Liver (tissue), 9 donors: ENCODE results near the gene CFAP97. TPM values are rescaled to one million over a fixed set of nuclear protein-coding genes. Genes with fewer than 3 reads are reported as not detected.

Experiments used
- DNase-seq: peaks from one replicate; pipeline ENCODE4 v3.0.0-alpha.2; 2017; ENCODE audit warnings: low spot score
- H3K27ac ChIP-seq, 2 donors: one replicate each; pipeline ENCODE4 v1.7.0; 2013; ENCODE audit warnings: inconsistent platforms in 2 of 2, low read length in 2 of 2, control low read depth in 1 of 2, low read depth in 1 of 2, mild to moderate bottlenecking in 1 of 2
- H3K27me3 ChIP-seq, 4 donors: one replicate each; pipeline versions ENCODE4 v1.6.1 to v1.7.0; 2013; ENCODE audit warnings: low read length in 3 of 4, inconsistent platforms in 1 of 4, mild to moderate bottlenecking in 1 of 4, moderate library complexity in 1 of 4; ENCODE audit not compliant: control insufficient read depth in 4 of 4, insufficient read depth in 4 of 4
- H3K36me3 ChIP-seq, 4 donors: one replicate each; pipeline versions ENCODE4 v1.6.1 to v1.7.0; 2013; ENCODE audit warnings: low read length in 3 of 4, mild to moderate bottlenecking in 3 of 4, low read depth in 1 of 4, moderate library complexity in 1 of 4; ENCODE audit not compliant: control insufficient read depth in 4 of 4, insufficient read depth in 3 of 4
- H3K4me1 ChIP-seq, 4 donors: one replicate each; pipeline versions ENCODE4 v1.6.1 to v1.7.0; 2013; ENCODE audit warnings: low read length in 3 of 4, mild to moderate bottlenecking in 3 of 4, moderate library complexity in 1 of 4; ENCODE audit not compliant: control insufficient read depth in 4 of 4, insufficient read depth in 4 of 4
- H3K4me3 ChIP-seq, 3 donors: one replicate each; pipeline versions ENCODE4 v1.6.1 to v1.7.0; 2013; ENCODE audit warnings: low read length in 3 of 3, control low read depth in 1 of 3, low read depth in 1 of 3, mild to moderate bottlenecking in 1 of 3
- H3K9ac ChIP-seq, 2 donors: one replicate each; pipeline ENCODE4 v1.7.0; 2013; ENCODE audit warnings: low read length in 2 of 2, mild to moderate bottlenecking in 2 of 2, moderate library complexity in 2 of 2, control low read depth in 1 of 2, low read depth in 1 of 2
- H3K9me3 ChIP-seq, 4 donors: one replicate each; pipeline versions ENCODE4 v1.6.1 to v1.7.0; 2013; ENCODE audit warnings: low read length in 3 of 4; ENCODE audit not compliant: control insufficient read depth in 4 of 4
- ATF3 ChIP-seq: IDR thresholded peaks from 2 replicates; pipeline ENCODE4 v1.6.1; 2016; ENCODE audit warnings: antibody characterized with exemption
- FOXA1 ChIP-seq: IDR thresholded peaks from 2 replicates; pipeline ENCODE4 v1.6.1; 2016; ENCODE audit warnings: antibody characterized with exemption
- FOXA2 ChIP-seq: IDR thresholded peaks from 2 replicates; pipeline ENCODE4 v1.6.1; 2016; ENCODE audit warnings: antibody characterized with exemption
- GABPA ChIP-seq, 2 donors: IDR thresholded peaks in 1 of 2; conservative IDR thresholded peaks in 1 of 2; 2 replicates each; pipeline ENCODE4 v1.6.1; 2016; ENCODE audit warnings: antibody characterized with exemption in 2 of 2, mild to moderate bottlenecking in 1 of 2, moderate library complexity in 1 of 2
- HNF4A ChIP-seq, 2 donors: conservative IDR thresholded peaks; 2 replicates each; pipeline ENCODE4 v1.6.1; 2016; ENCODE audit warnings: antibody characterized with exemption in 2 of 2, mild to moderate bottlenecking in 2 of 2
- HNF4G ChIP-seq: IDR thresholded peaks from 2 replicates; pipeline ENCODE4 v1.6.1; 2016; ENCODE audit warnings: antibody characterized with exemption
- JUND ChIP-seq, 2 donors: IDR thresholded peaks; 2 replicates each; pipeline ENCODE4 v1.6.1; 2016; ENCODE audit warnings: antibody characterized with exemption in 2 of 2
- MAX ChIP-seq: IDR thresholded peaks from 2 replicates; pipeline ENCODE4 v1.6.1; 2016; ENCODE audit warnings: antibody characterized with exemption
- NR2F2 ChIP-seq: IDR thresholded peaks from 2 replicates; pipeline ENCODE4 v1.6.1; 2016; ENCODE audit warnings: antibody characterized with exemption
- RAD21 ChIP-seq, 2 donors: IDR thresholded peaks; 2 replicates each; pipeline ENCODE4 v1.6.1; 2016; ENCODE audit warnings: antibody characterized with exemption in 2 of 2, mild to moderate bottlenecking in 2 of 2
- RXRA ChIP-seq, 2 donors: IDR thresholded peaks; 2 replicates each; pipeline ENCODE4 v1.6.1; 2017 to 2018; ENCODE audit warnings: antibody characterized with exemption in 2 of 2, mild to moderate bottlenecking in 1 of 2
- SP1 ChIP-seq: IDR thresholded peaks from 2 replicates; pipeline ENCODE4 v1.6.1; 2018; ENCODE audit warnings: antibody characterized with exemption, mild to moderate bottlenecking
- TAF1 ChIP-seq: conservative IDR thresholded peaks from 2 replicates; pipeline ENCODE4 v1.6.1; 2016; ENCODE audit warnings: antibody characterized with exemption, mild to moderate bottlenecking
- YY1 ChIP-seq: IDR thresholded peaks from 2 replicates; pipeline ENCODE4 v1.6.1; 2016; ENCODE audit warnings: antibody characterized with exemption, mild to moderate bottlenecking
- WGBS: extraction: QIAGEN DNeasy Blood & Tissue Kit; methylation state at CpG from one replicate; pipeline ENCODE4 v1.1.7; 2013; 5-methylcytosine and 5-hydroxymethylcytosine counted together
- polyA plus RNA-seq, 2 donors: library from polyadenylated mRNA; stranded (reverse) in 1 of 2; unstranded in 1 of 2; fragments of 200-250 nt in 1 of 2; fragments of >200 nt in 1 of 2; fragmentation: Nextera tagmentation in 1 of 2; extraction: Ambion mirVana in 1 of 2; gene quantifications; one replicate each; pipeline versions ENCODE4 v1.2.1 to v1.2.3, GENCODE V29; 2013 to 2015
- total RNA-seq, 2 donors: library from RNA; depleted of rRNA; stranded (reverse); fragments of >200 nt; gene quantifications; one replicate each; pipeline ENCODE4 v1.2.3, GENCODE V29; 2014
- TF ChIP-seq, protein P1 (sequence below): fragments of 150-350 bp; IDR thresholded peaks from 2 replicates; pipeline ENCODE4 v1.5.1; 2017; ENCODE audit warnings: improper control_type of control experiment, low read depth, low read length; ENCODE audit not compliant: missing input control
- TF ChIP-seq, protein P2 (sequence below): IDR thresholded peaks from 2 replicates; pipeline ENCODE4 v1.6.1; 2016; ENCODE audit warnings: antibody characterized with exemption, mild to moderate bottlenecking
- TF ChIP-seq, protein P3 (sequence below): IDR thresholded peaks from 2 replicates; pipeline ENCODE4 v1.6.1; 2016; ENCODE audit warnings: antibody characterized with exemption
- donor health status: healthy.
- donor health status: healthy.
- donor health status: healthy.
- donor health status: healthy.
- donor health status: healthy.

Gene CFAP97
- total and polyA plus RNA-seq, 4 donors = 7.5 to 30.9 (median 18.7) TPM

DNA sequence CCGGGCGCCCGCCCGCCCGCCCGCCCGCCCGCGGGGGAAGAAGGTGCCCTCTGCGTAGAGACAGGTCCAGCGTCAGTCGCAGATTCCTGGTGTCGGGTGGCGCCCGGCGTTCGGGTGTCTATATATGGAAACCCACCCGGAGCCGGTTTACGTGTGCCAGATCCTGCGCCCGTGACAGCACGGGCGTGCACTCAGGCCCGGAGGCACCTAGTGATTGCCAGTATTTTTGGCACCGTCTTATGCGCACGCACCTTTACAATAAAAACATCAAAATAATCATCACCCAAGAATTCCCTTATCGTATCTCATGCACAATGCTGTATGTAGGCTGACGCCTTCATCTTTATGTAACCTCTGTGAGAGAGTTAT, 60.2 kb downstream of the CFAP97 start:
- no peak for DNase-seq
- Histone ChIP-seq H3K27ac (peak overlapping the region in 1 of 2 donors; percentile 21), H3K9ac (peak overlapping the region; percentile 39 to 72), H3K4me1 (peaks cover 0 to 16% (median 11%) of the 10 kb centered on the region in 4 donors), H3K36me3 (peaks cover 0 to 4% (median 2%) of the 10 kb centered on the region in 4 donors), H3K27me3 (no peaks in the 10 kb centered on the region), H3K4me3 (peak overlapping the region; percentile 69 to 89 (median 76)), H3K9me3 (no peaks in the 10 kb centered on the region)
- 2% methylated on average over 30 of the region's 30 CpGs for WGBS
- TF ChIP-seq HNF4A (conservative IDR thresholded peaks at IDR 0.05) (no peak), GABPA (IDR thresholded peaks at IDR 0.05 in 1 of 2, conservative IDR thresholded peaks at IDR 0.05 in 1 of 2) (no peak), TAF1 (no peak), RXRA (IDR thresholded peaks at IDR 0.05) (no peak), FOXA1 (no peak), FOXA2 (no peak), ATF3 (no peak), NR2F2 (no peak), HNF4G (no peak), RAD21 (IDR thresholded peaks at IDR 0.05) (no peak), JUND (IDR thresholded peaks at IDR 0.05) (no peak), MAX (no peak), SP1 (no peak), YY1 (no peak)
- TF ChIP-seq, protein P1, sequence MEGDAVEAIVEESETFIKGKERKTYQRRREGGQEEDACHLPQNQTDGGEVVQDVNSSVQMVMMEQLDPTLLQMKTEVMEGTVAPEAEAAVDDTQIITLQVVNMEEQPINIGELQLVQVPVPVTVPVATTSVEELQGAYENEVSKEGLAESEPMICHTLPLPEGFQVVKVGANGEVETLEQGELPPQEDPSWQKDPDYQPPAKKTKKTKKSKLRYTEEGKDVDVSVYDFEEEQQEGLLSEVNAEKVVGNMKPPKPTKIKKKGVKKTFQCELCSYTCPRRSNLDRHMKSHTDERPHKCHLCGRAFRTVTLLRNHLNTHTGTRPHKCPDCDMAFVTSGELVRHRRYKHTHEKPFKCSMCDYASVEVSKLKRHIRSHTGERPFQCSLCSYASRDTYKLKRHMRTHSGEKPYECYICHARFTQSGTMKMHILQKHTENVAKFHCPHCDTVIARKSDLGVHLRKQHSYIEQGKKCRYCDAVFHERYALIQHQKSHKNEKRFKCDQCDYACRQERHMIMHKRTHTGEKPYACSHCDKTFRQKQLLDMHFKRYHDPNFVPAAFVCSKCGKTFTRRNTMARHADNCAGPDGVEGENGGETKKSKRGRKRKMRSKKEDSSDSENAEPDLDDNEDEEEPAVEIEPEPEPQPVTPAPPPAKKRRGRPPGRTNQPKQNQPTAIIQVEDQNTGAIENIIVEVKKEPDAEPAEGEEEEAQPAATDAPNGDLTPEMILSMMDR = no peak
- TF ChIP-seq, protein P2, sequence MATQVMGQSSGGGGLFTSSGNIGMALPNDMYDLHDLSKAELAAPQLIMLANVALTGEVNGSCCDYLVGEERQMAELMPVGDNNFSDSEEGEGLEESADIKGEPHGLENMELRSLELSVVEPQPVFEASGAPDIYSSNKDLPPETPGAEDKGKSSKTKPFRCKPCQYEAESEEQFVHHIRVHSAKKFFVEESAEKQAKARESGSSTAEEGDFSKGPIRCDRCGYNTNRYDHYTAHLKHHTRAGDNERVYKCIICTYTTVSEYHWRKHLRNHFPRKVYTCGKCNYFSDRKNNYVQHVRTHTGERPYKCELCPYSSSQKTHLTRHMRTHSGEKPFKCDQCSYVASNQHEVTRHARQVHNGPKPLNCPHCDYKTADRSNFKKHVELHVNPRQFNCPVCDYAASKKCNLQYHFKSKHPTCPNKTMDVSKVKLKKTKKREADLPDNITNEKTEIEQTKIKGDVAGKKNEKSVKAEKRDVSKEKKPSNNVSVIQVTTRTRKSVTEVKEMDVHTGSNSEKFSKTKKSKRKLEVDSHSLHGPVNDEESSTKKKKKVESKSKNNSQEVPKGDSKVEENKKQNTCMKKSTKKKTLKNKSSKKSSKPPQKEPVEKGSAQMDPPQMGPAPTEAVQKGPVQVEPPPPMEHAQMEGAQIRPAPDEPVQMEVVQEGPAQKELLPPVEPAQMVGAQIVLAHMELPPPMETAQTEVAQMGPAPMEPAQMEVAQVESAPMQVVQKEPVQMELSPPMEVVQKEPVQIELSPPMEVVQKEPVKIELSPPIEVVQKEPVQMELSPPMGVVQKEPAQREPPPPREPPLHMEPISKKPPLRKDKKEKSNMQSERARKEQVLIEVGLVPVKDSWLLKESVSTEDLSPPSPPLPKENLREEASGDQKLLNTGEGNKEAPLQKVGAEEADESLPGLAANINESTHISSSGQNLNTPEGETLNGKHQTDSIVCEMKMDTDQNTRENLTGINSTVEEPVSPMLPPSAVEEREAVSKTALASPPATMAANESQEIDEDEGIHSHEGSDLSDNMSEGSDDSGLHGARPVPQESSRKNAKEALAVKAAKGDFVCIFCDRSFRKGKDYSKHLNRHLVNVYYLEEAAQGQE = no peak
- TF ChIP-seq, protein P3, sequence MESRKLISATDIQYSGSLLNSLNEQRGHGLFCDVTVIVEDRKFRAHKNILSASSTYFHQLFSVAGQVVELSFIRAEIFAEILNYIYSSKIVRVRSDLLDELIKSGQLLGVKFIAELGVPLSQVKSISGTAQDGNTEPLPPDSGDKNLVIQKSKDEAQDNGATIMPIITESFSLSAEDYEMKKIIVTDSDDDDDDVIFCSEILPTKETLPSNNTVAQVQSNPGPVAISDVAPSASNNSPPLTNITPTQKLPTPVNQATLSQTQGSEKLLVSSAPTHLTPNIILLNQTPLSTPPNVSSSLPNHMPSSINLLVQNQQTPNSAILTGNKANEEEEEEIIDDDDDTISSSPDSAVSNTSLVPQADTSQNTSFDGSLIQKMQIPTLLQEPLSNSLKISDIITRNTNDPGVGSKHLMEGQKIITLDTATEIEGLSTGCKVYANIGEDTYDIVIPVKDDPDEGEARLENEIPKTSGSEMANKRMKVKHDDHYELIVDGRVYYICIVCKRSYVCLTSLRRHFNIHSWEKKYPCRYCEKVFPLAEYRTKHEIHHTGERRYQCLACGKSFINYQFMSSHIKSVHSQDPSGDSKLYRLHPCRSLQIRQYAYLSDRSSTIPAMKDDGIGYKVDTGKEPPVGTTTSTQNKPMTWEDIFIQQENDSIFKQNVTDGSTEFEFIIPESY = no peak
